B cell (primary cell): ENCODE data around the gene CDC42BPB. TPM values are rescaled to one million over a fixed set of nuclear protein-coding genes. Genes with fewer than 3 reads are reported as not detected.

Source experiments
- ATAC-seq: fragments of 200-7000 bp; cut with Tn5 transposase; one replicate; pipeline ENCODE4 v1.10.0; 2021; ENCODE audit warnings: low read depth, mild to moderate bottlenecking, moderate number of reproducible peaks, moderate library complexity
- CTCF ChIA-PET: fragments of 350-600 bp; sonication (Branson Sonifier 250); formaldehyde crosslinking; loops from one replicate; lab custom pipeline; 2021; ENCODE audit warnings: antibody characterized with exemption, inconsistent platforms; lab: Charles Lee
- POLR2A ChIA-PET: fragments of 350-600 bp; sonication (Branson Sonifier 250); formaldehyde crosslinking; loops from one replicate; lab custom pipeline; 2021; ENCODE audit warnings: antibody characterized with exemption; lab: Charles Lee
- DNase-seq: peaks from one replicate; pipeline ENCODE4 v3.0.0; 2013
- H2AFZ ChIP-seq: 2 replicates; pipeline ENCODE4 v1.6.1; 2012; ENCODE audit warnings: mild to moderate bottlenecking, low read depth, low read length; ENCODE audit not compliant: insufficient read depth, poor library complexity, severe bottlenecking
- H3K27ac ChIP-seq, 2 donors: 1 replicate in 1 of 2; 2 replicates in 1 of 2; pipeline ENCODE4 v1.5.1; 2012 to 2013; ENCODE audit warnings: low read length in 2 of 2, mild to moderate bottlenecking in 2 of 2, moderate library complexity in 1 of 2
- H3K27me3 ChIP-seq, 4 experiments: fragments of 200-600 bp in 1 of 4; sonication (generic) in 1 of 4; replicated peaks in 1 of 4; 1 replicate in 2 of 4; 2 replicates in 2 of 4; pipeline versions ENCODE4 v1.6.1 to v1.7.0; 2013 to 2016; ENCODE audit warnings: low read length in 3 of 4, mild to moderate bottlenecking in 2 of 4, mixed read lengths in 1 of 4, moderate library complexity in 1 of 4; ENCODE audit not compliant: insufficient read depth in 4 of 4, control insufficient read depth in 3 of 4; ENCODE audit errors: control extremely low read depth in 1 of 4
- H3K36me3 ChIP-seq, 2 experiments: replicated peaks in 1 of 2; 1 replicate in 1 of 2; 2 replicates in 1 of 2; pipeline versions ENCODE4 v1.6.1 to v1.7.1; 2013; ENCODE audit warnings: low read length in 1 of 2; ENCODE audit not compliant: insufficient read depth in 2 of 2, control insufficient read depth in 1 of 2; ENCODE audit errors: control extremely low read depth in 1 of 2, extremely low read depth in 1 of 2
- H3K4me1 ChIP-seq, 2 donors: fragments of 200-600 bp in 1 of 2; sonication (generic) in 1 of 2; 1 replicate in 1 of 2; 2 replicates in 1 of 2; pipeline versions ENCODE4 v1.5.1 to v1.6.1; 2013 to 2017; ENCODE audit warnings: low read length in 2 of 2; ENCODE audit not compliant: control insufficient read depth in 2 of 2, insufficient read depth in 2 of 2
- H3K4me2 ChIP-seq: replicated peaks from 2 replicates; pipeline ENCODE3; 2012; ENCODE audit warnings: mild to moderate bottlenecking, low read depth, low read length; ENCODE audit not compliant: poor library complexity, severe bottlenecking
- H3K4me3 ChIP-seq, 5 experiments: fragments of 200-600 bp in 1 of 5; sonication (generic) in 1 of 5; 1 replicate in 3 of 5; 2 replicates in 2 of 5; pipeline versions ENCODE4 v1.5.1 to v1.7.0; 2011 to 2016; ENCODE audit warnings: low read length in 4 of 5, mild to moderate bottlenecking in 4 of 5, low read depth in 2 of 5, control low read depth in 1 of 5, moderate library complexity in 1 of 5; ENCODE audit not compliant: insufficient read depth in 1 of 5; ENCODE audit errors: control extremely low read depth in 1 of 5, extremely low read depth in 1 of 5
- H3K79me2 ChIP-seq: fragments of 200-600 bp; sonication (generic); one replicate; pipeline ENCODE4 v1.6.0; 2016; ENCODE audit warnings: low read length; ENCODE audit not compliant: control insufficient read depth, insufficient read depth
- H3K9ac ChIP-seq: fragments of 200-600 bp; sonication (generic); 2 replicates; pipeline ENCODE4 v1.6.1; 2017; ENCODE audit warnings: mild to moderate bottlenecking, low read length, moderate library complexity
- H3K9me3 ChIP-seq, 3 donors: one replicate each; pipeline versions ENCODE4 v1.6.1 to v1.7.1; 2013; ENCODE audit warnings: low read length in 2 of 3; ENCODE audit not compliant: control insufficient read depth in 2 of 3, insufficient read depth in 1 of 3; ENCODE audit errors: control extremely low read depth in 1 of 3
- H4K20me1 ChIP-seq: 2 replicates; pipeline ENCODE4 v1.6.0; 2012; ENCODE audit warnings: mild to moderate bottlenecking, low read length; ENCODE audit not compliant: insufficient read depth, control insufficient read depth, poor library complexity, severe bottlenecking
- H3K27ac Mint-ChIP-seq: one replicate; pipeline ENCODE4 v1.8.0; 2021; ENCODE audit warnings: mixed read lengths
- H3K27me3 Mint-ChIP-seq: one replicate; pipeline ENCODE4 v1.8.0; 2021; ENCODE audit warnings: mixed read lengths
- H3K4me1 Mint-ChIP-seq: one replicate; pipeline ENCODE4 v1.8.0; 2021; ENCODE audit warnings: mixed read lengths
- H3K4me3 Mint-ChIP-seq: one replicate; pipeline ENCODE4 v1.8.0; 2021; ENCODE audit warnings: mixed read lengths
- H3K9me3 Mint-ChIP-seq: one replicate; pipeline ENCODE4 v1.8.0; 2022; ENCODE audit warnings: mixed read lengths; ENCODE audit not compliant: insufficient read depth
- EZH2 ChIP-seq: IDR thresholded peaks from 2 replicates; pipeline ENCODE4 v1.6.1; 2012; ENCODE audit warnings: borderline replicate concordance, low read depth, mild to moderate bottlenecking, moderate library complexity, low read length; ENCODE audit not compliant: insufficient read depth, poor library complexity, severe bottlenecking
- WGBS: methylation state at CpG from one replicate; pipeline ENCODE4 v1.1.5; 2013; ENCODE audit warnings: missing lambda C conversion rate; ENCODE audit not compliant: insufficient coverage; 5-methylcytosine and 5-hydroxymethylcytosine counted together
- intact Hi-C: fragments of 100-400 bp; cut with micrococcal nuclease; formaldehyde crosslinking; loops from one replicate; pipeline ENCODE4 v1.10.0; 2022
- polyA plus RNA-seq: library from polyadenylated mRNA; depleted of rRNA; stranded (reverse); fragments of >200 nt; gene quantifications from 2 replicates; pipeline ENCODE4 v1.2.3, GENCODE V29; 2012
- total RNA-seq, 2 donors: library from RNA; stranded (reverse); fragments of 120-200 nt in 1 of 2; gene quantifications; 1 replicate in 1 of 2; 2 replicates in 1 of 2; pipeline versions ENCODE4 v1.2.3 to v1.2.4, GENCODE V29; 2013 to 2022
- TF ChIP-seq, protein P1 (sequence below): fragments of 200-600 bp; IDR thresholded peaks from one replicate; pipeline ENCODE4 v1.8.0; 2022; ENCODE audit warnings: antibody characterized with exemption, mild to moderate bottlenecking

The CDC42BPB gene
- total and polyA plus RNA-seq, 2 donors (not counting 1 experiment from before 2014, with no cell fraction given): 23.9 to 52.5 TPM

GRCh38 chr14:102917469-102918211 lies 139.7 kb downstream of the CDC42BPB start:
- peak overlapping the region; percentile 80 for H3K27ac Mint-ChIP-seq
- peak overlapping the region in 1 of 5 experiments; percentile 16 for H3K4me3 ChIP-seq
- H3K9ac ChIP-seq: peak overlapping the region; percentile 18
- peaks cover 54 to 58% of the 10 kb centered on the region in 2 donors for H3K4me1 ChIP-seq
- 48% methylated on average over 12 of the region's 12 CpGs for WGBS
- DNase-seq: peak; percentile 79
- H2AFZ ChIP-seq: no peak overlapping the region
- H3K9me3 ChIP-seq: peaks cover 0 to 11% (median 0%) of the 10 kb centered on the region in 3 donors
- peak overlapping the region; percentile 59 for H3K4me2 ChIP-seq
- ChIA-PET POLR2A (interaction anchor here (3.5 kb wide), 1 partner anchor 16 kb away, joined by 13 read pairs; no protein-coding TSS in a partner anchor), CTCF (interaction anchor here (0.6 to 5.3 kb wide), 9 partner anchors 16 to 224 kb away, joined by 3 to 59 read pairs (median 5); no protein-coding TSS in a partner anchor)
- peaks cover 8% of the 10 kb centered on the region for H3K79me2 ChIP-seq
- H3K4me3 Mint-ChIP-seq: peak overlapping the region; percentile 33
- intact Hi-C loops: loop anchor here (1.0 to 5.0 kb wide), 5 partner anchors 16 to 393 kb away; no protein-coding TSS in a partner anchor
- no peaks in the 10 kb centered on the region for H3K9me3 Mint-ChIP-seq
- no peaks in the 10 kb centered on the region for H3K27me3 Mint-ChIP-seq
- H3K4me1 Mint-ChIP-seq: peaks cover 48% of the 10 kb centered on the region
- H3K36me3 ChIP-seq: peaks cover 0 to under 1% of the 10 kb centered on the region in 2 experiments
- peak; percentile 28 for ATAC-seq
- H3K27ac ChIP-seq: peak overlapping the region; percentile 55 to 68
- H3K27me3 ChIP-seq: peaks cover 0 to 4% (median under 1%) of the 10 kb centered on the region in 4 experiments
- TF ChIP-seq, protein P1, sequence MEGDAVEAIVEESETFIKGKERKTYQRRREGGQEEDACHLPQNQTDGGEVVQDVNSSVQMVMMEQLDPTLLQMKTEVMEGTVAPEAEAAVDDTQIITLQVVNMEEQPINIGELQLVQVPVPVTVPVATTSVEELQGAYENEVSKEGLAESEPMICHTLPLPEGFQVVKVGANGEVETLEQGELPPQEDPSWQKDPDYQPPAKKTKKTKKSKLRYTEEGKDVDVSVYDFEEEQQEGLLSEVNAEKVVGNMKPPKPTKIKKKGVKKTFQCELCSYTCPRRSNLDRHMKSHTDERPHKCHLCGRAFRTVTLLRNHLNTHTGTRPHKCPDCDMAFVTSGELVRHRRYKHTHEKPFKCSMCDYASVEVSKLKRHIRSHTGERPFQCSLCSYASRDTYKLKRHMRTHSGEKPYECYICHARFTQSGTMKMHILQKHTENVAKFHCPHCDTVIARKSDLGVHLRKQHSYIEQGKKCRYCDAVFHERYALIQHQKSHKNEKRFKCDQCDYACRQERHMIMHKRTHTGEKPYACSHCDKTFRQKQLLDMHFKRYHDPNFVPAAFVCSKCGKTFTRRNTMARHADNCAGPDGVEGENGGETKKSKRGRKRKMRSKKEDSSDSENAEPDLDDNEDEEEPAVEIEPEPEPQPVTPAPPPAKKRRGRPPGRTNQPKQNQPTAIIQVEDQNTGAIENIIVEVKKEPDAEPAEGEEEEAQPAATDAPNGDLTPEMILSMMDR: peak; percentile 73
- no peak for TF ChIP-seq EZH2
- H4K20me1 ChIP-seq: no peaks in the 10 kb centered on the region
